DMS114 treated with DMSO at 0.1 percent for 48 hours (cell line): ENCODE data around the gene LARGE1.
"Not testable (repeated sequence)": the region's sequence is repeated elsewhere in the genome, so short reads cannot be mapped to it uniquely, and the experiment has no call there.

Experiments used
- DNase-seq: peaks from one replicate; lab custom pipeline; 2025; ENCODE audit not compliant: unreplicated experiment; lab: John Stamatoyannopoulos, UW

LARGE1 gene

GRCh38 chr22:33496112-33496511 lies 424.2 kb downstream of the LARGE1 start:
- no peak for DNase-seq

- DNase-seq = no peak
Measured at GRCh38 chr22:33493476-33494205, 426.6 kb downstream of the LARGE1 start.

GRCh38 chr22:33492210-33492651 lies 428.0 kb downstream of the LARGE1 start:
- DNase-seq = no peak

GRCh38 chr22:33487041-33487716 lies 433.1 kb downstream of the LARGE1 start:
- DNase-seq = no peak

GRCh38 chr22:33481550-33481949 lies 438.7 kb downstream of the LARGE1 start:
- DNase-seq = no peak

GRCh38 chr22:33477120-33478111 lies 442.9 kb downstream of the LARGE1 start:
- DNase-seq = no peak

- DNase-seq = no peak
Measured at GRCh38 chr22:33476716-33477115, 443.6 kb downstream of the LARGE1 start.

- no peak for DNase-seq
Measured at GRCh38 chr22:33476206-33476605, 444.1 kb downstream of the LARGE1 start.

- no peak for DNase-seq
Measured at GRCh38 chr22:33474587-33474986, 445.7 kb downstream of the LARGE1 start.

GRCh38 chr22:33472462-33473344 lies 447.6 kb downstream of the LARGE1 start:
- DNase-seq = no peak

- no peak for DNase-seq
Measured at GRCh38 chr22:33470456-33470855, 449.8 kb downstream of the LARGE1 start.

- DNase-seq = no peak
Measured at GRCh38 chr22:33467620-33468095, 452.6 kb downstream of the LARGE1 start.

GRCh38 chr22:33467080-33467479 lies 453.2 kb downstream of the LARGE1 start:
- DNase-seq = no peak

- no peak for DNase-seq
Measured at GRCh38 chr22:33465554-33465953, 454.7 kb downstream of the LARGE1 start.

- no peak for DNase-seq
Measured at GRCh38 chr22:33464698-33465097, 455.6 kb downstream of the LARGE1 start.

- no peak for DNase-seq
Measured at GRCh38 chr22:33461698-33462434, 458.4 kb downstream of the LARGE1 start.

- not testable (repeated sequence) for DNase-seq
Measured at GRCh38 chr22:33461245-33461644, 459.0 kb downstream of the LARGE1 start.

GRCh38 chr22:33459137-33459536 lies 461.1 kb downstream of the LARGE1 start:
- DNase-seq = no peak

GRCh38 chr22:33456511-33456910 lies 463.8 kb downstream of the LARGE1 start:
- no peak for DNase-seq

- no peak for DNase-seq
Measured at GRCh38 chr22:33455036-33455435, 465.2 kb downstream of the LARGE1 start.
